DND-41 (cell line): ENCODE data around the gene HNRNPDL.
"Not testable (repeated sequence)": the region's sequence is repeated elsewhere in the genome, so short reads cannot be mapped to it uniquely, and the experiment has no call there.

ENCODE experiments used
- ATAC-seq: fragments of 200-7000 bp; cut with Tn5 transposase; 3 replicates; pipeline ENCODE4 v1.9.1; 2021; ENCODE audit warnings: low read depth; ENCODE audit not compliant: insufficient read depth
- DNase-seq: peaks from one replicate; pipeline ENCODE4 v3.0.0-alpha.2; 2020
- H2AFZ ChIP-seq: 2 replicates; pipeline ENCODE4 v1.6.0; 2012; ENCODE audit warnings: low read depth, low read length
- H3K27ac ChIP-seq: 2 replicates; pipeline ENCODE4 v1.5.1; 2012; ENCODE audit warnings: low read length, inconsistent platforms
- H3K27me3 ChIP-seq: fragments of 200-600 bp; sonication (generic); 2 replicates; pipeline ENCODE4 v1.6.0; 2012; ENCODE audit warnings: low read length, mild to moderate bottlenecking, inconsistent platforms; ENCODE audit not compliant: insufficient read depth, poor library complexity
- H3K36me3 ChIP-seq: 2 replicates; pipeline ENCODE4 v1.5.1; 2012; ENCODE audit warnings: low read length, inconsistent platforms; ENCODE audit not compliant: insufficient read depth
- H3K4me1 ChIP-seq: 2 replicates; pipeline ENCODE4 v1.5.1; 2012; ENCODE audit warnings: mild to moderate bottlenecking, low read length; ENCODE audit not compliant: insufficient read depth
- H3K4me2 ChIP-seq: 2 replicates; pipeline ENCODE4 v1.6.0; 2012; ENCODE audit warnings: mild to moderate bottlenecking, moderate library complexity, low read length, inconsistent platforms; ENCODE audit not compliant: insufficient read depth
- H3K4me3 ChIP-seq, 2 experiments: fragments of 200-600 bp in 1 of 2; shearing (Covaris generic) in 1 of 2; 2 replicates each; pipeline ENCODE4 v1.5.1; 2012 to 2016; ENCODE audit warnings: inconsistent platforms in 2 of 2, low read length in 2 of 2, mild to moderate bottlenecking in 2 of 2, low read depth in 1 of 2, moderate library complexity in 1 of 2
- H3K79me2 ChIP-seq: 2 replicates; pipeline ENCODE4 v1.6.0; 2012; ENCODE audit warnings: low read length, inconsistent platforms; ENCODE audit not compliant: insufficient read depth
- H3K9ac ChIP-seq: 2 replicates; pipeline ENCODE4 v1.6.0; 2012; ENCODE audit warnings: low read depth, mild to moderate bottlenecking, inconsistent platforms, low read length, moderate library complexity
- H3K9me3 ChIP-seq: 2 replicates; pipeline ENCODE4 v1.5.1; 2012; ENCODE audit warnings: low read length, moderate library complexity, mild to moderate bottlenecking, inconsistent platforms; ENCODE audit not compliant: insufficient read depth, severe bottlenecking
- H4K20me1 ChIP-seq: 2 replicates; pipeline ENCODE4 v1.6.0; 2012; ENCODE audit warnings: low read length; ENCODE audit not compliant: insufficient read depth
- EZH2 ChIP-seq: IDR thresholded peaks from 3 replicates; pipeline ENCODE4 v1.6.1; 2012; ENCODE audit warnings: borderline replicate concordance, low read depth, mild to moderate bottlenecking, moderate library complexity, low read length, inconsistent platforms; ENCODE audit not compliant: severe bottlenecking
- TF ChIP-seq, protein P1 (sequence below): IDR thresholded peaks from 2 replicates; pipeline ENCODE4 v1.5.1; 2012; ENCODE audit warnings: borderline replicate concordance, low read length, moderate library complexity, mild to moderate bottlenecking; ENCODE audit not compliant: poor library complexity, severe bottlenecking; ENCODE audit errors: extremely low read depth

Gene HNRNPDL

DNA sequence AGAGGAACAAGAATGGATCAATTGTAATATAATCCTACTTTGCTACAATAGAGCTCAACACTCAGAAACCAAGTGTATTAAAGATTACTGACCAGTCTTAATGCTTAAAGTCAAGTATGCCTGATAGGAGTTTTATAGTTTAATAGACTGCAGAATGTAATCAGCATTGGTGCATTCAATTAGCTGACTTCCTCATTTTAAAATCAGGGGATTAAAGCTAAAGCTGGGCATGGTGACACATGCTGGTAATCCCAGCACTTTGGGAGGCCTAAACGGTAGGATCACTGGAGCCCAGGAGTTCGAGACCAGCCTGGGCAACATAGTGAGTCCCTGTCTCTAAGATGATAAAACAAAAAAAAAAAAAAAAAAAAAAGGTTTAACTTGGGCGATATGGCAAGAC is 10.8 kb downstream of the HNRNPDL start:
- H3K36me3 ChIP-seq, result peaks cover 14% of the 10 kb centered on the region
- H3K4me1 ChIP-seq, result 0 out of 2 replicates have a peak, but pooled peaks cover 4% of the 10 kb centered on the region
- no peak for ATAC-seq
- H3K27ac ChIP-seq, result no peak overlapping the region
- no peak overlapping the region for H3K4me2 ChIP-seq
- no peak overlapping the region for H3K4me3 ChIP-seq
- peaks cover 36% of the 10 kb centered on the region for H4K20me1 ChIP-seq
- no peak overlapping the region for H3K9ac ChIP-seq
- TF ChIP-seq EZH2, result no peak
- TF ChIP-seq, protein P1, sequence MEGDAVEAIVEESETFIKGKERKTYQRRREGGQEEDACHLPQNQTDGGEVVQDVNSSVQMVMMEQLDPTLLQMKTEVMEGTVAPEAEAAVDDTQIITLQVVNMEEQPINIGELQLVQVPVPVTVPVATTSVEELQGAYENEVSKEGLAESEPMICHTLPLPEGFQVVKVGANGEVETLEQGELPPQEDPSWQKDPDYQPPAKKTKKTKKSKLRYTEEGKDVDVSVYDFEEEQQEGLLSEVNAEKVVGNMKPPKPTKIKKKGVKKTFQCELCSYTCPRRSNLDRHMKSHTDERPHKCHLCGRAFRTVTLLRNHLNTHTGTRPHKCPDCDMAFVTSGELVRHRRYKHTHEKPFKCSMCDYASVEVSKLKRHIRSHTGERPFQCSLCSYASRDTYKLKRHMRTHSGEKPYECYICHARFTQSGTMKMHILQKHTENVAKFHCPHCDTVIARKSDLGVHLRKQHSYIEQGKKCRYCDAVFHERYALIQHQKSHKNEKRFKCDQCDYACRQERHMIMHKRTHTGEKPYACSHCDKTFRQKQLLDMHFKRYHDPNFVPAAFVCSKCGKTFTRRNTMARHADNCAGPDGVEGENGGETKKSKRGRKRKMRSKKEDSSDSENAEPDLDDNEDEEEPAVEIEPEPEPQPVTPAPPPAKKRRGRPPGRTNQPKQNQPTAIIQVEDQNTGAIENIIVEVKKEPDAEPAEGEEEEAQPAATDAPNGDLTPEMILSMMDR, result no peak
- DNase-seq, result no peak
- H2AFZ ChIP-seq, result no peak overlapping the region
- peaks cover 14% of the 10 kb centered on the region for H3K27me3 ChIP-seq
- no peaks in the 10 kb centered on the region for H3K79me2 ChIP-seq
- H3K9me3 ChIP-seq, result no peaks in the 10 kb centered on the region

DNA sequence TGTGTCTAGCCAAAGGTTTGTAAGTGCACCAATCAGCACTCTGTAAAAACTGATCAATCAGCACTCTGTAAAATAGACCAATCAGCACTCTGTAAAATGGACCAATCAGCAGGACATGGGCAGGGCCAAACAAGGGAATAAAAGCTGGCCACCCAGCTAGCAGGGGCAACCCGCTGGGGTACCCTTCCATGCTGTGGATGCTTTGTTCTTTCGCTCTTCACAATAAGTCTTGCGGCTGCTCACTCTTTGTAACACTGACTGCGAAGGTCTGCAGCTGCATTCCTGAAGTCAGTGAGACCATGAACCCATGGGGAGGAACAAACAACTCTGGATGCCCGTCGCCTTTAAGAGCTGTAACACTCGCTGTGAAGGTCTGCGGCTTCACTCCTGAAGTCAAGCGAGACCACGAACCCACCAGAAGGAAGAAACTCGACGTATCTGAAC is 14.3 kb downstream of the HNRNPDL start:
- TF ChIP-seq EZH2, result no peak
- TF ChIP-seq, protein P1, result no peak
- H3K4me3 ChIP-seq, result no peak overlapping the region
- H3K79me2 ChIP-seq, result no peaks in the 10 kb centered on the region
- no peak overlapping the region for H3K4me2 ChIP-seq
- H3K4me1 ChIP-seq, result 0 out of 2 replicates have a peak, but pooled peaks cover 2% of the 10 kb centered on the region
- peaks cover 14% of the 10 kb centered on the region for H3K27me3 ChIP-seq
- ATAC-seq (peak; percentile 57), DNase-seq (peak; percentile 41)
- H3K27ac ChIP-seq, result no peak overlapping the region
- no peak overlapping the region for H2AFZ ChIP-seq
- H3K9me3 ChIP-seq, result no peaks in the 10 kb centered on the region
- H4K20me1 ChIP-seq, result peaks cover 5% of the 10 kb centered on the region; the same call in 1 of the 2 replicates
- H3K9ac ChIP-seq, result no peak overlapping the region
- no peaks in the 10 kb centered on the region for H3K36me3 ChIP-seq

DNA sequence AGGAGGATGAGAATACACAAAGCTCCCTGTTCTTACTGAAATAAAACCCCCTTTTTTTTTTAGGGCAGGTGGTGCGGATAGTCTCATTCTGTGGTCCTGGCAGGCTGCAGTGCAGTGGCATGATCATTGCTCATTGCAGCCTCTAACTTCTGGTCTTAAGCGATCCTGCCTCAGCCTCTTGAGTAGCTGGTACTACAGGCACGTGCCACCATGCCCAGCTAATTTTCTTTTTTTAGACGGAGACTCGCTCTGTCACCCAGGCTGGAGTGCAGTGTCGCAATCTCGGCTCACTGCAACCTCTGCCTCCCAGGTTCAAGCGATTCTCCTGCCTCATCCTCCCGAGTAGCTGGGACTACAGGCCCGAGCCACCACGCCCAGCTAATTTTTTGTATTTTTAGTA is 15.2 kb downstream of the HNRNPDL start:
- H3K9ac ChIP-seq, H3K4me2 ChIP-seq, H3K79me2 ChIP-seq, H3K4me1 ChIP-seq, H2AFZ ChIP-seq, H3K4me3 ChIP-seq, H4K20me1 ChIP-seq, H3K9me3 ChIP-seq, ATAC-seq, DNase-seq, H3K27ac ChIP-seq, H3K36me3 ChIP-seq: not testable (repeated sequence)
- peaks cover 14% of the 10 kb centered on the region for H3K27me3 ChIP-seq

DNA sequence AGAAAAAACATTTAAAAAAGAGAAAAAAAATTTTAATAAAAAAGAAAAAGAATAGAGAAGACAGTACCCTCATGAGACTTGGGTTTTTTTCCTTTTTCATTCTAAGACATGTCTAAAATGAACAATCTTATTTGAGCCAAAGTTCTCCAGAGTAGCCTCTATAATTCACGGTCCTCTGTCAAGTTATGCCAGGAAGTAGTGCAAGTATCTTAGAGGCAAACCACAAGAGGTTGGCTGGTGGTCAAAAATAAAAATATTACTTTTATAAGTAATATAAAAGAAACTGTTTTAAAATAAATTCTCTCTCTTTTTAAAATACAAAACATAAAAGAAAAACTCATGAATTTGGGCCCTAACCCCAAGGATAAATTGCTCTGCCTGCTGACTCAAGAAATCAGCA is 26.5 kb downstream of the HNRNPDL start:
- H3K4me1 ChIP-seq, result no peaks in the 10 kb centered on the region
- ATAC-seq, result no peak
- no peaks in the 10 kb centered on the region for H3K79me2 ChIP-seq
- peaks cover 2% of the 10 kb centered on the region for H3K27me3 ChIP-seq
- no peak for TF ChIP-seq EZH2
- TF ChIP-seq, protein P1, result no peak
- no peaks in the 10 kb centered on the region for H4K20me1 ChIP-seq
- H3K4me2 ChIP-seq, result no peak overlapping the region
- H3K36me3 ChIP-seq, result no peaks in the 10 kb centered on the region
- no peak overlapping the region for H3K4me3 ChIP-seq
- H3K9me3 ChIP-seq, result no peaks in the 10 kb centered on the region
- no peak overlapping the region for H3K9ac ChIP-seq
- no peak overlapping the region for H3K27ac ChIP-seq
- no peak for DNase-seq
- no peak overlapping the region for H2AFZ ChIP-seq
